SJSA1 (cell line): ENCODE data around the gene ZNF804B. TPM values are rescaled to one million over a fixed set of nuclear protein-coding genes. Genes with fewer than 3 reads are reported as not detected.
A peak's percentile ranks its signal among the peaks of the same experiment; 100 is the strongest.

Experiments used
- DNase-seq, 2 experiments: peaks; one replicate each; pipeline ENCODE4 v3.0.0-alpha.2; 2015 to 2020; ENCODE audit warnings: low spot score in 2 of 2, low read depth in 1 of 2
- H3K27ac ChIP-seq: fragments of 250-450 bp; sonication (Bioruptor Pico); 2 replicates; pipeline ENCODE4 v1.5.1; 2020; ENCODE audit warnings: mild to moderate bottlenecking, moderate library complexity
- H3K27me3 ChIP-seq: fragments of 250-450 bp; sonication (Bioruptor Pico); replicated peaks from 2 replicates; pipeline ENCODE4 v1.5.1; 2020; ENCODE audit warnings: mild to moderate bottlenecking, moderate library complexity
- H3K36me3 ChIP-seq: fragments of 250-450 bp; sonication (Bioruptor Pico); 2 replicates; pipeline ENCODE4 v1.5.1; 2020; ENCODE audit warnings: mild to moderate bottlenecking
- H3K4me1 ChIP-seq: fragments of 250-450 bp; sonication (Bioruptor Pico); replicated peaks from 2 replicates; pipeline ENCODE4 v1.6.1; 2021; ENCODE audit warnings: mild to moderate bottlenecking
- H3K4me3 ChIP-seq: fragments of 250-450 bp; sonication (Bioruptor Pico); 2 replicates; pipeline ENCODE4 v1.5.1; 2020; ENCODE audit warnings: mild to moderate bottlenecking
- H3K9me3 ChIP-seq: fragments of 250-450 bp; sonication (Bioruptor Pico); replicated peaks from 2 replicates; pipeline ENCODE4 v1.5.1; 2020; ENCODE audit warnings: mild to moderate bottlenecking
- total RNA-seq: library from RNA; depleted of rRNA; stranded (reverse); fragments of >200 nt; shearing (Covaris generic); gene quantifications from 2 replicates; pipeline ENCODE4 v1.2.3, GENCODE V29; 2014

The ZNF804B gene
- total RNA-seq, 1 experiment from 2014 or later: not detected

DNA sequence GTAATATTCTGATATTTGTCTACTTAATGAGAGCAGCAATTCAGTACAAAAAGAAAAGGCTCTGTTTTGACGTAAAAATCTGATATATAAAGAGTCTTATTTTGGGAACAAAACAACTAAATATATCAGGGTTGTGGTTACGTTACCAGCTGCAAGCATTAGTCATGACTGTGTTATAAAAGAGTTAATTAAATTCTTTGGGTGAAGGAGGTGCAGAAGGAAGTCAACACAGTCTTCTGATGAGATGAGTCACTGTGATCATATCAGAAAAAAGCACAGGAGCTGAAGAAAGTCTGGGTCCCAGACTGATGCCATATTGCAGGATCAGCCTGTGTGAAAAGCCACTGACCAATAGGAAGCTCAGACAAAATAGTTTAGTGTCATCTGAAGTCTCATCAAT is 270.4 kb downstream of the ZNF804B start:
- peak overlapping the region; percentile 88 for H3K27ac ChIP-seq
- no peaks in the 10 kb centered on the region for H3K9me3 ChIP-seq
- no peak overlapping the region for H3K4me3 ChIP-seq
- no peaks in the 10 kb centered on the region for H3K27me3 ChIP-seq
- no peaks in the 10 kb centered on the region for H3K36me3 ChIP-seq
- H3K4me1 ChIP-seq: peaks cover 57% of the 10 kb centered on the region
- peak in 1 of 2 experiments; percentile 80 for DNase-seq

DNA sequence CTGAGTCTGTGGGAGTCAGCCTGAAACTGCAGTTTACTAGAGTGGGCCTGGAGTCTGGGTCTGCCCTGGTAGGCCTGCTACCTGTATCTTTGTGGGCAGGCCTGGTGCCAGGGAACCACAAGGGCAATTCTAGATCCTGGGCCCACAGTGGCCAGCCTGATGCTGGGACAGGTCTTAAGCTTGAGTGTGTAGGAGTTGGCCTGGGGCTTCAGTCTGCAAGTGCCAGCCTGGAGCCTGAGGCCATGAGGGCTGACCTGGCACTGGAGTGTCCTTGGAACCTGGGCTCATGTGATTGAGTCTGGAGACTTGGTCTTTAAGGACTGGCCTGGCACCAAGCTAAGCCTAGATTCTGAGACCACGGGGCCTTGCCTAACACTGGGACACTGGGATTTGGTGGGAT is 281.7 kb downstream of the ZNF804B start:
- H3K36me3 ChIP-seq: no peaks in the 10 kb centered on the region
- no peaks in the 10 kb centered on the region; the same call in 1 of the 2 replicates for H3K9me3 ChIP-seq
- no peaks in the 10 kb centered on the region for H3K4me1 ChIP-seq
- no peak overlapping the region for H3K27ac ChIP-seq
- DNase-seq: no peak
- H3K27me3 ChIP-seq: no peaks in the 10 kb centered on the region
- H3K4me3 ChIP-seq: no peak overlapping the region

DNA sequence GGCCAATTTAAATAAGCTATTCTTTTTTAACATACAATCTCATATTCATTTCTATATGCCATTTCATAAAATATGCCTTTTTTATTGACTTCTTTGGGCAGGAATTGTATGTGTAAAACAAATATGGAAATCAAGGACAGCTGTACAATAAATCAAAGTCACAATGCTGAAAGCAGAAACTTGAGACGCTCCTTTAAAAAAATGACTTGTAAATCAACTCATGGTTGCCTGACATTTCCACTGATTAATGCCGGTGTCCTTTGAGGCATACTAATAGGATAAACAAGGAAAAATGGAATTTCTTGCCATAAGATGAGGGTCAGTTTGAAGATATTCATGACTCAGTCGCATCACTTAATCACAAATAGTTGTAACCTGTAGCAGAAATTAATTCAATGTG is 283.4 kb downstream of the ZNF804B start:
- no peak for DNase-seq
- no peak overlapping the region for H3K4me3 ChIP-seq
- no peak overlapping the region for H3K27ac ChIP-seq
- no peaks in the 10 kb centered on the region for H3K4me1 ChIP-seq
- no peaks in the 10 kb centered on the region for H3K36me3 ChIP-seq
- no peaks in the 10 kb centered on the region for H3K27me3 ChIP-seq
- no peaks in the 10 kb centered on the region; the same call in 1 of the 2 replicates for H3K9me3 ChIP-seq

DNA sequence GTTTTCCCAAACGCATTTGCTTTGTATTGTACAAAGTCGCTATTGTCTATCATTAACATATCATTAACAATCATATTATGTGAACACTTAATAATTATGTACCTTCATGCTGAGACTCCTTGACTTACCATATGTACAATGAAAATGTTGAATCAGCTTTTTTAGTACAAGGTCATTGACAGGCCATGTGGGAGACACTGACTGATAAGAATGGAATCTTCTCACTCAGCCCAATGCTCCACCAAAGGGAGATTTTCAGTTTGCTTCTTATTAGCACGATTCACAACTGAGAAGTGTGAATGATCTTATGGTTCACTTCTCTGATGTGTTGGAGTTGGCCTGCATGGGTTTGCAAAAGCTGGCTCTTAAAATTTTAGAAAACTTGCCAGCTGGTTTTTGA is 289.5 kb downstream of the ZNF804B start:
- no peak overlapping the region for H3K4me3 ChIP-seq
- H3K9me3 ChIP-seq: no peaks in the 10 kb centered on the region
- no peak overlapping the region for H3K27ac ChIP-seq
- DNase-seq: peak in 1 of 2 experiments; percentile 12
- H3K27me3 ChIP-seq: no peaks in the 10 kb centered on the region
- H3K4me1 ChIP-seq: peaks cover 6% of the 10 kb centered on the region
- H3K36me3 ChIP-seq: no peaks in the 10 kb centered on the region

DNA sequence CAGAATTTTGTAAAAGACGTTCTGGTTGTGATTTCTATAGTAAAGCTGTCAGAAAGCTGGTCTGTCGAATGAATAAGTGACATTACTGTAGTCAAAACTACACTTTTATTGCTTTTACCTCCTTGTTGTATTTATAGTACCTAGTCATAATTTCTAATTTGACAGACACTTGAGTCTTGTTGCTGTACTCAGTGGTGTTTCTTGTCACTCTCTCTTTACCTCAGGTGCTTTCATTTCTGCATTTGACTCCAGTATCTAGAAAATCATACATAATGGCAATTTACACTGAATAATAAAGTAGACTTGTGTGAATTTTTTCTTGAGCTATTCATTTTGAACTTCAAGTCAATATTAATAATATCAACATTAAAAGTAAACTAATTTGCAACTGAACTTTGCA is 293.6 kb downstream of the ZNF804B start:
- Histone ChIP-seq H3K9me3 (no peaks in the 10 kb centered on the region), H3K27me3 (no peaks in the 10 kb centered on the region), H3K36me3 (no peaks in the 10 kb centered on the region), H3K4me3 (no peak overlapping the region), H3K4me1 (peaks cover 6% of the 10 kb centered on the region), H3K27ac (no peak overlapping the region)
- DNase-seq: no peak

DNA sequence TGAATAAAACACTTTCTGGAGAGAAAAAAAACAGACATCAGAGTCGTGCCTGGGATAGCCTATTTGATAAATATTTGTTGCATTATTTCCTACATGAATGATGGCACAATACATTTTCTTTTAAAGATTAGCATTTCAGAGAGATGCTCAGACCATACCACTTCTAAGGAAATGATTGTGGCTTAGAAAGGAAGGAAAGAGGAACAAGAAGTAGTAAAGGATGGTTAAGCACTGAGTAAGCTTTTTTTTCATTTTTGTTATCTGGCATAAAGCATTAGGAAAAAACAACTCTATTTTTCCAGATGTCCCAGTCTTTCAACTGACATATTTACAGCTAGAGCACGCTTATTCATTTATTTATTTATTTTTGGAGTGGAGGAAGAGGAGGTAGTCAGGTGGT is 294.9 kb downstream of the ZNF804B start:
- no peaks in the 10 kb centered on the region for H3K36me3 ChIP-seq

DNA sequence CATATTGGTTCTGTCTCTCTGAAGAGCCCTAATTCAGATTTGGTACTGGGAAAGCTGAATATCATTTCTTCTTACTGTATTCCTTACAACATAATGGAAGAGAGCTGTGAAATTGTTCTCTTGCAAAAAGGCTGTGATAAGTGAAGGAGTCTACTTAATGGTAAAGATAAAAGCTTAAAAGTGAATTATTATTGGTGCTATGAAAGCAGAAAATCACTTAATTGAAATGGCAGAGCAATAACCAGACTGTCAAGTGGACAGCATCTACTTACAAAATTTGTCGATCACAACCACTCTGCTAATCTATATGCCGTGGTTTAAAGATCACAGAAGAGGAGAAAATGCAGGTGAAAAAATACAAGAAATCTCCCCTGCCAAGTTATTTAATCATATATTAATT is 300.7 kb downstream of the ZNF804B start:
- H3K27ac ChIP-seq: no peak overlapping the region
- no peaks in the 10 kb centered on the region for H3K4me1 ChIP-seq
- H3K27me3 ChIP-seq: no peaks in the 10 kb centered on the region
- no peaks in the 10 kb centered on the region for H3K9me3 ChIP-seq
- no peaks in the 10 kb centered on the region for H3K36me3 ChIP-seq
- DNase-seq: no peak
- H3K4me3 ChIP-seq: no peak overlapping the region

More for the DNA sequence above, 294.9 kb downstream of the ZNF804B start:
- H3K27ac ChIP-seq: no peak overlapping the region
- no peak for DNase-seq
- H3K4me3 ChIP-seq: no peak overlapping the region
- H3K4me1 ChIP-seq: no peaks in the 10 kb centered on the region; the same call in 1 of the 2 replicates
- H3K9me3 ChIP-seq: no peaks in the 10 kb centered on the region
- H3K27me3 ChIP-seq: no peaks in the 10 kb centered on the region

DNA sequence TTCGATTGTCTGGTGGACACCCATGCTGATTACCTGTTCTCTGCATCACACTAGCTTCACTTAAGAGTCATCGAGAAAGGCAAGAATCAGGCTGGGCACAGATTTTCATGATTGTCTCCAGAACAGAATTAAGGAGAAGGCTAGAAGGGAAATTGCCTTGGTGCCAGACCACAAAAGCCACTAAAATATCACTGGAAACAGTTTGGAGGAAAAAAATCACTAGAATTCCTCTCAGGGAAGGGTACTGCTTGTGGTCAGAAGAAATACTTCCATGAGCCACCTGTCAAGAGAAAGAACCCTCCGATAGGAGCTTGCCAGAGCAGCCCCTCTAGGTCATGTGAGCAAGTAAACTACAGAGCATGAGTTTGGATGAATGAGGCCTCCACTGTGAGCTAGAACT is 305.3 kb downstream of the ZNF804B start:
- Histone ChIP-seq H3K27ac (no peak overlapping the region), H3K4me1 (no peaks in the 10 kb centered on the region), H3K9me3 (no peaks in the 10 kb centered on the region; the same call in 1 of the 2 replicates), H3K27me3 (no peaks in the 10 kb centered on the region), H3K4me3 (no peak overlapping the region), H3K36me3 (no peaks in the 10 kb centered on the region)
- DNase-seq: no peak

DNA sequence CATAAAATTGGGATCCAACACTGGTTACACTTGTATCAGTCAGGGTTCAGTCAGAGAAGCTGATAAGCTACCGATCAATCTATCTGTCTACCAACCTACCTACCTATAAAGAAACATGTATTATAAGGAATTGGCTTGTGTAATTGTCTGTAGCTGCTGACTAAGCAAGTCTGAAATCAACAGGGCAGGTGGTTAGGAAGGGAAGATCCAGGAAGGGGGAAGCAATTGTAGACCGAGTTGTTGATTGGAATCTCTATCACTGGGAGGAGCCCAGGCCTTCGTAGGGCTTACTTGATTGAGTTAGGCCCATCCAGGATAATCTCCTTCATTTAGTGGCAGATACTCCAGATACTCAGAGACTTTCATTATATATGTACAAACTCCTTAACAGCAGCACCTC is 307.5 kb downstream of the ZNF804B start:
- DNase-seq: no peak
- no peaks in the 10 kb centered on the region; the same call in 1 of the 2 replicates for H3K4me1 ChIP-seq
- no peaks in the 10 kb centered on the region for H3K27me3 ChIP-seq
- H3K27ac ChIP-seq: no peak overlapping the region
- H3K9me3 ChIP-seq: no peaks in the 10 kb centered on the region; the same call in 1 of the 2 replicates
- H3K4me3 ChIP-seq: no peak overlapping the region
- no peaks in the 10 kb centered on the region for H3K36me3 ChIP-seq

DNA sequence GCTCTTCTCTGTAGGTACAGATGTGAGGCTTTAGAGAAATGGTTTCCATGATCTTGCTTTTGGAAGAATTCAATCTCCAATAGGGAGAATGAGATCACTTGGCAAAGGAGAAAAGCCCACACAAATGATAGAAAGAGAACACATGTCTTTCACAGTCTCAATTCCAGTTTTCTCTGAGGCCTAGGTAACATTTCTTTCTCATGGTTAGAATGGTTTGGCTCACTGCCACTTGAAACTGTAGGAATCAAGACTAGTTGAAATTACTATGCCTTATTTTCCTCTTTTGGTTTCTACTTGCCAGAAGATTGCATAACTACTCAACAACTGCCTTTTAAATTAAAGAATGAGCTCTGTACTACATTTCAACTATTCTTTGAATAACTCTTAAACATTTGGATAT is 312.6 kb downstream of the ZNF804B start:
- no peak for DNase-seq
- H3K27me3 ChIP-seq: no peaks in the 10 kb centered on the region

DNA sequence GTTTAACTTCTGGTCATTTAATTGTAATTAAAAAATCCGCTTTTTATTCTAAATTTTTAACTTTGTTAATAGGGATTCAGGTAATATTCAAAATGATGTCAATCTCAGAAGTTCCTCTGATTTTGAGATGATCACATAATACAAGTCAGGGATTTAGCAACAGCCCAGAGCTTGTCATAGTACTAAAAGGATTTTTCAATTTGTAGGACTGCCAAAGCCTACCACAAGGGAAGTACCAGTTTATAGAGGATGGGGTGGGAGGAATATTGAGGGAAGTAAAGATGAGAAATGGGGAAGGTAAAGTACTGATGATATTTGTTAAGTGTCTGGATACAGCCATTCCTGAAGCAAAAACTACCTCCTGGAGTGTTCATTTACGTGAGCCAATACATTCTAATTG is 314.3 kb downstream of the ZNF804B start:
- Histone ChIP-seq H3K9me3 (no peaks in the 10 kb centered on the region), H3K27me3 (no peaks in the 10 kb centered on the region), H3K4me1 (no peaks in the 10 kb centered on the region; the same call in 1 of the 2 replicates), H3K27ac (no peak overlapping the region), H3K36me3 (no peaks in the 10 kb centered on the region), H3K4me3 (no peak overlapping the region)
- no peak for DNase-seq

More for the DNA sequence above, 312.6 kb downstream of the ZNF804B start:
- H3K4me1 ChIP-seq: no peaks in the 10 kb centered on the region; the same call in 1 of the 2 replicates
- no peaks in the 10 kb centered on the region for H3K36me3 ChIP-seq
- no peak overlapping the region for H3K27ac ChIP-seq
- H3K4me3 ChIP-seq: no peak overlapping the region
- no peaks in the 10 kb centered on the region for H3K9me3 ChIP-seq

DNA sequence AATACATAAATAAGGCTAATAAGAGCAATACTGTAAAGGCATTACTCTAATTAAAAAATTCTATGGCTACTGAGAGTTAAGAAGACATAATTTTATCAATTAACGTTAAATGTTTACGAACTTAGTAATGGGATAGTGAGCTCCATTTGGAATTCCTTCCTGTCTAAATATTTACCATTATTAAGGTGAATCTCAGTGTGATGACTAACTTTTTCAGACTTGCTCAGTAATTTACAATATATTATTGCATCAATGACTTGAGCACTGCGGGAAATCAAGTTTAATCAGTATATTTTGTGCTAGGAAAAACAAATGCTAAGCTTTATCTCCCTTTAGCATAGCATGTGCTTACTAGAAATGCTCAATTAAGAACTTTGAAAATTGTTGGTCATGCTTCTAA is 318.5 kb downstream of the ZNF804B start:
- Histone ChIP-seq H3K9me3 (no peaks in the 10 kb centered on the region), H3K4me1 (no peaks in the 10 kb centered on the region), H3K36me3 (no peaks in the 10 kb centered on the region), H3K27me3 (no peaks in the 10 kb centered on the region), H3K4me3 (no peak overlapping the region), H3K27ac (no peak overlapping the region)
- DNase-seq: no peak

DNA sequence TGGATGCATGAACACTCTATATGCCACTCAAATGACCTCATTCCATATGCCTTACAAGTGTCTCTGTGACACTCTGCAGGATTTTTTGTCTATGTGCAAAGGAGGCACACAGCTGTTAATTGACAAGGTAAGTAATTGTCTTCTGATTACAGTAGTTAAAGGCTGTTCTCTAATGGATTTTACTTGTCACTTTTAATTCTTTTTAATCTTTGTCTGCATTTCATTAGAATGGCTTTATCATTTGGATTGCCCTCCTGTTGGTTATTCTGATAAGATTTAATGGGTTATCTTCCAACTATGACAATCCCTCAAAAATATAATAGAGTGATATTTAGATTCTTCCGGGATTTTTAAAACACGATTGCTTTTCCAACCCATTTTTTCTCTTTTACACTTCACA is 326.1 kb downstream of the ZNF804B start:
- H3K27me3 ChIP-seq: no peaks in the 10 kb centered on the region
- no peaks in the 10 kb centered on the region for H3K4me1 ChIP-seq
- no peaks in the 10 kb centered on the region for H3K9me3 ChIP-seq
- no peak for DNase-seq
- H3K36me3 ChIP-seq: no peaks in the 10 kb centered on the region; the same call in 1 of the 2 replicates
- H3K27ac ChIP-seq: no peak overlapping the region
- H3K4me3 ChIP-seq: no peak overlapping the region

DNA sequence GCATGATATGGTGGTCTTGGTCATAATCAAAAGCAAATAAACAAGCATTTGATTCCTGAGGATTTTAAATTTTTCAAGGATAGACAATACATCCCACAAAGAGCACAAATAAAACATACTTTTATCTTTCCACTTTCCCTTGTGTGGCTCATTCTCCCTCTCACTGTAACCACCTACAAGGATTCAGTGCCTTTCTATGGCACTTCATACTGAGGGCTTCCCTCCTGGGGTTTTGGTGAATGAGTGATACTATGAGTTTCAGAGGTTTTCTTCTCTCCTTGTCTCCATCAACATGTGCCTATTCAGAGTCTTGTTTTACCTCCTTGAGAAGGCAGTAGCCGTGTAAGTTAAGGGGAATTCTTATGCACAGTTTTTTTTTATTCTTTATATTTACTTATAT is 332.1 kb downstream of the ZNF804B start:
- peak overlapping the region; percentile 0; the same call in 1 of the 2 replicates for H3K27ac ChIP-seq

DNA sequence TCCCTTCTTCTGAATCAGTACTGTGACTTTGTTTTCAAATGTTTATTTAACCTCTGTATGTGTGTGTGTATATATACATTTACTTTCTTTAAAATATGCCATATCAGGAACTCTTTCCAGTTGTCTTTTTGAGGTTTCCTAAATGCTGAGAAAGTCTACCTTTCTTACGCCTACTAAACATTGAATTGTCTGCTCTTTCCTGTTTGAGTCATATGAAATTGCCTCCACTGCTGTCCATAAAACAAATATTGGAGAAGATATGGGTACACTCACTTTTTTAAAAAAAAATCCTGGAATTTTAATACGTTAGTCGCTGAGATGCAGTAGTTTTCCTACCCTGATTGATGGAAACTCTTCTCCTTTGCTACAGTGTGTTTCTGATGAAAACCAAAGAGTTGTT is 334.8 kb downstream of the ZNF804B start:
- Histone ChIP-seq H3K27ac (no peak overlapping the region), H3K4me1 (peaks cover 10% of the 10 kb centered on the region), H3K36me3 (no peaks in the 10 kb centered on the region), H3K27me3 (no peaks in the 10 kb centered on the region), H3K4me3 (no peak overlapping the region), H3K9me3 (no peaks in the 10 kb centered on the region)
- DNase-seq: no peak

More for the DNA sequence above, 332.1 kb downstream of the ZNF804B start:
- Histone ChIP-seq H3K4me1 (peaks cover 10% of the 10 kb centered on the region), H3K36me3 (no peaks in the 10 kb centered on the region), H3K9me3 (no peaks in the 10 kb centered on the region), H3K27me3 (no peaks in the 10 kb centered on the region), H3K4me3 (no peak overlapping the region)
- peak in 1 of 2 experiments; percentile 46 for DNase-seq
